ENCODE data around the gene ZNF619.

ZNF619 gene

DNA sequence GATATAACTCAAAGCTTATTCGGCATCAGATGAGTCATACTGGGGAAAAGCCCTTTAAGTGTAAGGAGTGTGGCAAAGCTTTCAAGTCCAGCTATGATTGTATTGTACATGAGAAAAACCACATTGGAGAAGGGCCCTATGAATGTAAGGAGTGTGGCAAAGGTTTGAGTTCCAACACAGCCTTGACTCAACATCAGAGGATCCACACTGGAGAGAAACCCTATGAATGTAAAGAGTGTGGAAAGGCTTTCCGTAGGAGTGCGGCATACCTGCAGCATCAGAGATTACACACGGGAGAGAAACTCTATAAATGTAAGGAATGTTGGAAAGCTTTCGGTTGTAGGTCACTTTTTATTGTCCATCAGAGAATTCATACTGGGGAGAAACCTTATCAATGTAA lies 55.3 kb downstream of the ZNF619 start:
- H3K36me3 ChIP-seq: peaks cover 83 to 100% (median 91%) of the 10 kb centered on the region in 11 experiments
- no peak overlapping the region for H3K27ac ChIP-seq
- H3K9me3 ChIP-seq (replicated peaks in 1 of 11): peaks cover 35 to 60% (median 40%) of the 10 kb centered on the region in 11 experiments
- TF ChIP-seq Cebpa-rat (IDR thresholded peaks at IDR 0.05): no peak
- no peaks in the 10 kb centered on the region for H4K20me1 ChIP-seq
- H3K4me3 ChIP-seq: no peak overlapping the region
- no peak overlapping the region for H3K9ac ChIP-seq
- no peaks in the 10 kb centered on the region for H3K27me3 ChIP-seq
- no peak overlapping the region for H3K4me2 ChIP-seq
- H3K4me1 ChIP-seq: peaks cover 0 to 5% (median 0%) of the 10 kb centered on the region in 10 experiments; a peak in 1 of 20 replicates

DNA sequence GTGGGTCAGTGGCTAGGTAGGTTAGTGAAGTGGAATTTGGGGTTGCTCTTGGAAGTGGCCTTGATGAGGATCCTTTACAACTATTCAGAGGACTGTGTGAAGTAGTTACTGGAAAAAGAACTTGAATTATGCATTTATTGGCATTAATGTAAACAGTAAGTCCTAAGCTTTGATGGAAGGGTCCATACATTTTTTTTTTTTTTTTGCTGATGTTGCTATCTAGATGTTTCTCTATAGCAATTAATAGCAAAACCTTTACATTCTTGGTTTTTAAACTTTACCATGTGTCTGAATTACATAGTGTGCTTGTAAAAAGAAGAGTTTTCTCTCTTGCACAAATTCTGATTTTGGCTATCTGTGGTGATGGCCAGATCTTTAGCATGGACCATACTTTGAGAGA lies 57.4 kb downstream of the ZNF619 start:
- H3K27me3 ChIP-seq: no peaks in the 10 kb centered on the region
- no peak overlapping the region for H3K27ac ChIP-seq
- peaks cover 85 to 100% (median 93%) of the 10 kb centered on the region in 11 experiments for H3K36me3 ChIP-seq
- no peak for TF ChIP-seq Cebpa-rat (IDR thresholded peaks at IDR 0.05)
- H3K4me1 ChIP-seq: no peaks in the 10 kb centered on the region
- H3K4me3 ChIP-seq: no peak overlapping the region
- H3K9ac ChIP-seq: no peak overlapping the region
- H3K9me3 ChIP-seq (replicated peaks in 1 of 11): peaks cover 48 to 74% (median 55%) of the 10 kb centered on the region in 11 experiments
- no peaks in the 10 kb centered on the region for H4K20me1 ChIP-seq
- H3K4me2 ChIP-seq: no peak overlapping the region

All from BLaER1 treated with 17β-estradiol and CSF1 and Interleukin-3, amounts not matched to agents 10 nM and 100 nM (cell line).